IPS-NIHi7 (cell line): Measurements from ENCODE around the gene RERGL.
"Not testable (repeated sequence)": the region's sequence is repeated elsewhere in the genome, so short reads cannot be mapped to it uniquely, and the experiment has no call there.

Experiments used
- DNase-seq: peaks from one replicate; pipeline ENCODE4 v3.0.0; 2012; ENCODE audit warnings: mixed read lengths; ENCODE audit errors: extremely low spot score

RERGL gene, protein sequence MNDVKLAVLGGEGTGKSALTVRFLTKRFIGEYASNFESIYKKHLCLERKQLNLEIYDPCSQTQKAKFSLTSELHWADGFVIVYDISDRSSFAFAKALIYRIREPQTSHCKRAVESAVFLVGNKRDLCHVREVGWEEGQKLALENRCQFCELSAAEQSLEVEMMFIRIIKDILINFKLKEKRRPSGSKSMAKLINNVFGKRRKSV

DNA sequence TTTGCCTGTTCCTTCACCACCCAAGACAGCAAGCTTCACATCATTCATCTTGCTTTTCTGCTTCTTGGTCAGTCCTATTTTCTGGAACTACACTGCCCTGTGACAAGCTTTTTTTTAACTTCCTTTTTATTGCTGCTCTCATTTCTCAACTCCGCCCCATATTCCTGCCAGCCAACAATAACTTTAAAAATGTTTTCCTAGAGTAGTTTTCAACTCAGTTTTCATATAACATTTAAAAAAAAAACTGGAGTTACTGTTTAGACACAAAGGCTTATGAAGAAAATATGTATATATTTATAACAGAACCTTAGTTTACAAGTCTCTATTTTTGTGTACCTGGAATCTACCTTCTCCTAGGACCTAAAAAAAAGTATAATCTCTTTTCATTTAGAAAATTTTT, at the start of gene RERGL:
Gene RERGL (minus strand): TSS at position 101 of the 400 bp plus-strand sequence. CDS start 53 bp downstream, at position 48.
- no peak for DNase-seq

DNA sequence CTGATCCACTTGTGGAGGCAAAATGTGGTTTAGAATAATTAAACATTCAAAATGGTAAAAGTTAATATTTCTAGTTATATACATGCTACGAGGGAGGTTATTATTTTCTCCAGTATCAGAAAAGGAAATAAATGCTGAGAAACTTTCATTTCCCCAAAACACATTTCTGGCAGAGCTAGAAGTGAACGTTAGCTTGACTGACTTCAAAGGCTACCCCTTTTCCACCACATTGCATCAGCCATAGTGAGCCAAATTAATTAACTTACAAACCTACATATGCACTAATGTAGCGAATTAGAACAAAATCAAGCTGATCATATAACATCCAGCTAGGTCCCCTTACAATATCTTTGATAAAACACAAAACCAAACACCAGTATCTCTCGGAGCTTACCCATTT, 49.3 kb upstream of the RERGL start:
- DNase-seq, result no peak

DNA sequence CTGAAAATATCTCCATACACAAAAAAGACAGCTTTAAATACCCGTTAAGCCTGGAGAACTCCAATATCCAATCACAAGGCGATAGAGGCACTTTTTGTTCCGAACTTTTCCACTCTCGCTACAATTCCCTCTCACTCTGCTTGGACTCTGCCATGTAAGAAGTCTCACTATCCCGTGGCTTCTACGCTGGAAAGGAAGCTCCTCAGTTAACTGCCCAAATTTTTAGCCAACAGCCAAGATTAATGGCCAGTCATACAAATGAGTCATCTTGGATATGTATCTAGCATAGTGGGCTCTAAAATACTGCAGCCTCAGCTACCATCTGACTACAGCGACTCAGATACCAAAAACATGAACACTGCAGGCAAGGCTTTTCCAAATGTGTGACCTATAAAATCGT, 45.5 kb upstream of the RERGL start:
- DNase-seq, result no peak

DNA sequence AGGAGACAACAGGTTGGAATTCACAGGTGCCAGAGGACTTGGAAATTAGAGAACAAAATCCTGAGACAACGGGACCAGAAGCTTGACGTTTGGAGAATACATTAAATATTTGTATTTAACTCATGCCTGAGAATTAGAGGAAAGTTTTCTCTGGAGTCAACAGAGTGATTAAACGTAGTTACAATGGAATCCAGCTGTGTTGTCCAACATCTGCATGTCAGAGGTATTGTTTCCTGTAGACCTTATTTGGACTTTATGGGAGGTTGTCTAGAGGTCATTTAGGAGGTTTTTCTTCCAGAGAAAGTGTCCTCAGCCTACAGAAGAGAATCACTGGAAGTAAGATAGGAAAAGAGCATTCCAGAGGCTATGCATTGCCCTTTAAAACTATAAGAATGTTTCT, 45.1 kb upstream of the RERGL start:
- DNase-seq, result no peak

DNA sequence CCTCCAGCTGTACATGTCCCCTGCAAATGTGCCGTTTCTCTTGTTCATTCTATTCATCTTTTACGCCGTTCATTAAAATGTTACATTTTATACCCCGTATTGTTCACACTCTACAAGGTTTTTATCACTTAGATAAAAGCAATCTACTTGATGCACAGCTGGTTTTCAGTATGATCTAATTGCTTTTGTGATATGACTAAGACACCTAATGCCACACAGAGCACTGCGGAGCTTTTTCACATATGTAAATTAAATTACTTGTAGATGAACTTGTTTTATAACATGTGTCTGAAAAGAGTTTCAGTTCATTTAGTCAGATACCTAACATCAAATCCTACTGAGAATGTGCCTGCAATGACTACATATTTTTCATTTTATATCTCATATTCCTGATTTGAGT, 40.9 kb upstream of the RERGL start:
- no peak for DNase-seq

DNA sequence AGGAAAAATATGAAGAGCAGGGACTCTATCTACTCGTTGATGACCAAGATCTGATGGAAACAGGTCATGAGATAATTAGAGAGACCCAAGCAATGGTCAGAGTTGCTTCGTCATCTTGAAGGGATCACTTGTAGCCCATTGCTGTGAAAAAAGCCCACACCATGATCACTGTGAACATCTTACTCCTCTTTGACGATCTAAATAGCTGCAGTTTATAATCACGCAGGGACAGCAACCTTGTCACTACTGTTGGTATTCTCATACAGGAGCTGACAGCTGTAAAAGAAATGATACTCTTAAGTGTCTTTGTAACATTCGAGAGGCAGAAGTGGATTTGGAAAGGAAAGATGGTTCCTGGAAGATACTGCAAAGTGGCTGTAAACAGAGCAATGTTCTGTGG, 33.7 kb upstream of the RERGL start:
- no peak for DNase-seq

DNA sequence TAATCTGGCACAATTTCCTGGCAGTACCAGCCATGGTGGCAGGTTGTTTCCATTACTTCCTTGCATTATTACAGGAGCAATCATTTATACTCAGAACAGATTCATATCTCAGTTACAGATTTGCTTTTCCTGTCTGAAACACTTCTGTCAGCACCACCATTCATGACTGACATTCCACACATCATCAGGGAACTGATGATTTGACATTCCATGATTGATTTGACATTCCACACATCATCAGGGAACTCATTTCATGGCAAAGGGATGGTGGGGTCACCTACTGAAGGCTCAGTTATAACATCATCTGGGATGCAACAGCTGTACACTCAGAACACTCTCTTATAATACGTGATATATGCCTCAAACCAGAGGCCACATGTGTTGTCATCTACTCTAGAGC, 30.9 kb upstream of the RERGL start:
- no peak for DNase-seq

DNA sequence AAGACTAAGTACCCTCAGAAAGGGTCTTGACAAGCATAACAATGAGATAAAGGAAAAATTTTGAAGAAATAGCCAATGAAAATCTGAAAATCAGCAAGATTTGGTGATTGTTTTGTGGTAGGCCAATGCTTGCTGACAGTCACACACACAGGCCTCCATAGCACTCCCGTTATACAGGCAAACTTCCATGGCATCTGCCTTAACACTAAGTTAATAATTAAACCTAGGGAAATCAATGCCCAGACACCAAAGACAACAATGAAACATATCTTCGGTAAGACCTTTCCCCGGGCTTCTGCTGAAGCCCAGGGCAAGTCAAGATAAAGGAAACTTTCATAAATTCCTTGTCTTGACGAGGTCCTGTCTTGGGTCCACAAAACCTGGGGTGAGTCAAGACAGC, 18.6 kb upstream of the RERGL start:
- no peak for DNase-seq

DNA sequence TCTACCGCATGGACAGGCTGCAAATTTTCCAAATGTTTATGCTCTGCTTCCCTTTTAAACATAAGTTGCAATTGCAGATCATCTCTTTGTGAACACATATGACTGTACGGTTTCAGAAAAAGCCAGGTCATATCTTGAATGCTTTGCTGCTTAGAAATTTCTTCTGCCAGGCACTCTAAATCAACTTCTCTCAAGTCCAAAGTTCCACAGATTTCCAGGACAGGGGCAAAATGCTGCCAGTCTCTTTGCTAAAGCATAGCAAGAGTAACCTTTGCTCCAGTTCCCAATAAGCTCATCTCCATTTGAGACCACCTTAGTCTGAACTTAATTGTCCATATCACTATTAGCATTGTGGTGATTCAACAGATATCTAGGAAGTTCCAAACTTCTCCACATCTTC, 13.6 kb upstream of the RERGL start:
- no peak for DNase-seq

DNA sequence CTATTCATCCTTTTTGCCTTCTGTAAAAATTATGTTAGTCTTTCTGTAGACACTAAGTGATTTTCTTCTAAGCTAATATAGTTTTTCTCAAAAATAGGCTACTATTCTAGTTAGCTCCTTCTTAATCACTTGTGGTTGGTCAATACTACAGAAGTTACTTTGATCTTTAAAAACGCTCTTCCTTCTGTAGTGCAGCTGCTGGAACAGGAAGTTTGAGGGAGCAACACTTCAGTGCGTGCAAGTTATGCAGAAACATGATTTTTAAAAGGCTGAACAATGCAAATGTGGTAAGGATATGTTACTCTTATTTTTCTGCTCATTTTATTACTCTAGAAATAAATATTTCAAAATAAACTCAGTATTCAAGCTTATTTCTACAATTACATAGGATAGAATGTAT, 11.1 kb upstream of the RERGL start:
- DNase-seq, result no peak

DNA sequence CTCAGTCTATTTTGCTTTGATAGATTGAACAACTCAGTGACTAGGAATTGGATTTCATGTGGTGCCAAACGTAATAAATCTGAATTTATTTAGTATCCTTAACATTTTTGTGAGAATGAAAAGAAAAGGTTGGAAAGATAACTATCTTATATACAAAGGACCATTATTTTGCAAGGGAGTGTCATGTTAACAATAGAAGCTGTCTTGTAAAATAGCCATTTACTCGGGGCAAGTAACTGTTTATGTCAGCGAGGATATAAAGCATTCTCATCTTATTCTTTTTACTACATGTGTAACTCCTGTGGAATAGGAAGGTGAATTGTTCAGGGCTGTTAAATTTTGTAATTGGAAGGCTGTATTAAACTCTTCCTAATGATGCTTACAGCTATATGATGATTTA, 5.9 kb downstream of the RERGL start:
- no peak for DNase-seq

DNA sequence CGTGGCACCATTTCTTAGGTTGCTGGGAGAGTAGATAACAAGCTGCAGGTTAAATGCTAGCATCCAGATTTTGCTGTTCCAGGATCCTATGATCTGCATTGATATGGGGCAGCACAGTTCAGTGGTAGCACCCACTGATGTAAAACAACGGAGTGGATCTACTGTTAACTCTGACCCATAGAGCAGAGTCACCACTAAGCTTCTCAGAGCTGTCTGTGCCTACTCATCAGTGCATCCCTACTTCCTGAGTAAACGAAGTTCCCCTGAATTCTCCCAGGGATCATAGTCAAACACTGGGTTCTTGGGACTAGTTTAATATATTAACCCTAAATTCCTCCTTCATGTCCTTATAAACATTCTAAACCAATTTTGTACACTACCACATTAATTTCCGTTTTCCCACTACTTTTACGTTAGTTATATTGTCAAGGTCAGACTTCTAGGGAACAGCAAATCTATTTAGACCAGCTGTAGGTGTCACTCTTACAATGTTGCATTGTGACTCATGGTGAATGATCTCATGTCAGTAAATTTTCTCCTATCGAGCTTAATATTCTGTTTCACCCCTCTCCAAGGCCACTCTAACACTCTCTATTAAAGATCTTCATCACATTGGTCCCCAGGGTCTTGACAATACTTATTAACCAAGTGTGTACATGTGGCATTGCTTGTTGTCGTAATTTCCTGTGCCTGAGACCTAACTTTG, 10.3 kb downstream of the RERGL start:
- no peak for DNase-seq

DNA sequence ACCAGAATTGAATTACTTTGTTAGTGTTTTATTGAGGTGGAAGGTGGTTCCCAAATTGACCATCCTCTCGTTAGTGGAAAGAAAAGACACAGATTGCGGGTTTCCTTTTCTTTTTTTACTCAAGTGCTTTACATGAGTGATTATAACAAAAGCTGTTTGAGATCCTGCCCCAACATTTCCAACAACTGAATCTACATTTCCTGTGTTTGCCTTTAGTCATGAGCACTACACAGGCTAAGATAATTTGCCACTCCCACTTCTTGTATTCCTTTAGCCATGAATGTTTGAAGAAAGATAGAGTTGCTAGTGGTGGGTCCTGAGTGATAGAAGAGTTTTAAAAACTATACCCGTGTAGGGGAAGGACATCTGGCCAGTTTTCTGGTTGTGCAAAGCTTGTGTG, 16.0 kb downstream of the RERGL start:
- no peak for DNase-seq

DNA sequence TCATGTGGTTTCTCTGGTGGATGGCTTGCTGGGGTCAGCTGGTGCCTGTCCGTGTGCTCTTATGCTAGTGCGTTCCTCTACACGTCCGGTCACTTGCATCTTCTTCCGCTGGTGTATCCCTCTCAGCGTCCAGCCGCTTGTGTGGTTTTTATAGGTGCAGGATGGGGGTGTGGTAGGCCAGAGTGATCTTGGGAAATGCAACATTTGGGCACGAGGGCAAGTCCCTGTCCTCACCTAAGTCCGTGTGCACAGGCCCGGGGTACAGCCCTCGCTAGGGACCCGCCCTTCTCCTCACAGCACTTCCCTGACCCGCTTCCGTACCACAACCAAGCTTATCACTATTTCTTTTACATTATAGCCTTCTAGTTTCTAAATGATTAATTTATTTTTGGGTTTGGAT, 17.3 kb downstream of the RERGL start:
- DNase-seq, result no peak

DNA sequence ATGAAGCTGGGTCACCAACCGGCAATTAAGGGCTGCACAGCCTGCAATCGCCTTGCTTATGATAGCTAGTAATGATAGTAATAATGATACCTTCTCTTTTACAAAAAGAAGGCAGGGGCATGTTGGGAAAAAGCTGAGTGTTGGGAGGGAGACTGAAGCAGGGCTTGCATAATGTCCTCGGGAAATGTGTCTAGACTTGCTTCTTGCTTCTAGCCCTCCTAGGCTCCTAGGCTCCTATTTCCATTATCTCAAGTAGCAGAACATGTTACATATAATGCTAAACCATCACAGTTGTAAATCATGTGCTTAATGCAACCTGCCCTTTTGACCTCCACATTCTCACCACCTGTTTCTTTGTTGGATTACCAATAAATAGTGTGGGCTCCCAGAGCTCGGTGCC, 18.7 kb downstream of the RERGL start:
- DNase-seq, result no peak

DNA sequence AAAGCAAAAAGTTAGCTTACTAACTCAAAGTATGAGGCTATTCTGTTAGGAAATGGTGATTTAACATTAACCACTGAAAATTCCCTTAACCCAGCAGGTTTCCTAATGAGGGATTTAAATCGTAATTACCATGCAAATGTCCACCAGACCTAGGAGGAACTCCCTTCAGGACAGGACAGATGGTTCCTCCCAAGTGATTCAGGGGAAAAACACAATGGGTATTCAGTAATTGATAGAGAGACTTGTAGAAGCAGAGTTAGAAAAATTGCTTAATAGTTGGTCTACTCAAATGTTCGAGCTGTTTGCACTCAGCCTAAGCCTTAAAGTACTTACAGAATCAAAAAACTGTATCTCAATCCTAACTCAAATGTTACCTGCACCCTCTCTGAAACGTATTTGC, 21.6 kb downstream of the RERGL start:
- no peak for DNase-seq

DNA sequence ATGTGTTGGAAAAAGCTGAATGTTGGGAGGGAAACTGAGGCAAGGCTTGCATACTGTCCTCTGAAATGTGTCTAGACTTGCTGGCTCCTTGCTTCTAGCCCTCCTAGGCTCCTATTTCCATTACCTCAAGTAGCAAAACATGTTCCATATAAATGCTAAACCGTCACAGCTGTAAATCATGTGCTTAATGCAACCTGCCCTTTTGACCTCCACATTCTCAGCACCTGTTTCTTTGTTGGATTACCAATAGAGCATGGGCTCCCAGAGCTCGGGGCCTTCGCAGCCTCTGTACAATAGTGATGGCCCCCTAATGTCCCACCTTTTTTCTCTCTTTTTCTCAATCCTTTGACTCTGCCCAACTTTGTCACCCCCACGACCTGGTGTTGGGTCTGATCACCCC, 23.3 kb downstream of the RERGL start:
- no peak for DNase-seq

DNA sequence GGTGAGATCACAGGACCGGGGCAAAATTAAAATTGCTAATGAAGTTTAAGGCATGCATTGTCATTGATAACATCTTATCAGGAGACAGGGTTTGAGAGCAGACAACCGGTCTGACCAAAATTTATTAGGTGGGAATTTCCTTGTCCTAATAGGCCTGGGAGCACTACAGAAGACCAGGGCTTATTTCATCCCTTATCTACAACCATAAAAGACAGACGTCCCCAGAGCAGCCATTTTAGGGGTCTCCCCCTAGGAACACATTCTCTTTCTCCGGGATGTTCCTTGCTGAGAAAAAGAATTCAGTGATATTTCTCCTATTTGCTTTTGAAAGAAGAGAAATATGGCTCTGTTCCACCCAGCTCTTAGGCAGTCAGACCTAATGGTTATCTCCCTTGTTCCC, 27.1 kb downstream of the RERGL start:
- not testable (repeated sequence) for DNase-seq

DNA sequence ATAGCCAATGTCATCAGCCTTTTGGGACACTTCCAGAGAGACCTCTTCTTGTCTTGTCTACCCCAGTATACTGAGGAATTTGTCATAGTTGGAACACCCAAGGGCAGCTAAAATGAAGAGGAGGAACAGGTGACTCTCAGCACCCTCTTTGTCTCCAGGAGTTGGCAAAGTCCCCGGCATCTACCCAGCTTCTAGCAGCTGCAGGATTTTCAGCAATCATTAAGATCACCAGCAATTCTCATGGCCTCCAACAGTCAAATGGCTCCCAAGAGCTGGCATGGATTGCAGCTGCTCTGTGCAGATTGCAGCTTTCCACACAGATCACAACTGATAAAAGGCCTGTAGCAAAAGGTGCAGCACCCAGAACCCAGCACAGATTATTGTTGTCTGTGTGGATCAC, 32.9 kb downstream of the RERGL start:
- no peak for DNase-seq

DNA sequence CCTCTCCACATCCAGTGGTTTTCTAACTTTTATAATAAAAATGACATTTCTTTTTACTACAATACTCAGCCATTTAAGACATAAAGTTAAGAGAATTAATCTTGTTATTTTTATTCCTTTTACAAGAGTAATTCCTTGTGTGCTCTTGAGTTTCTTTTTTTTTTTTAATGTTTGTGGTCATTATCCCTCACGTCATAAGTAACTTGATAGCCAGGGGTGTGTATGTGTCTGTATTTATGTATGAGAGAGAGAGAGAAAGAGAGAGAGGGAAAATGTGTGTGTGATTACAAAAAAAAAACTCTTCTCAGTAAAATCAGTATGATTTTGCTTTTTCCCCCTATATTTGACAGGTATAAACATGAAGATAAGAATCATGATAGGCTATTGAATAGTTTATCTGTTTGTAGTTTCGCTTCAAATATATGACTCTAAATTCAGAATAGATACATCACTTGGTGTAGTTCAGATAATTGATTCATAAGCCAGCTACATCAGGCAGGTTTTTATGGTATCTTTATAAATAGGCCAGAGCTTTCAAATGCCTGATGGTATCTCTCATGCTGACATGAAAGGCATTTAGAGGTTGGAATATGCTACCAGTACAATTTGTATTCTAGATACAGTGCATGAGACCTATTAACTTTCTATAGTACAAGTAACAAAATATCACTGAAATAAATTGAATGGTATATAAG, 34.9 kb downstream of the RERGL start:
- DNase-seq, result no peak

DNA sequence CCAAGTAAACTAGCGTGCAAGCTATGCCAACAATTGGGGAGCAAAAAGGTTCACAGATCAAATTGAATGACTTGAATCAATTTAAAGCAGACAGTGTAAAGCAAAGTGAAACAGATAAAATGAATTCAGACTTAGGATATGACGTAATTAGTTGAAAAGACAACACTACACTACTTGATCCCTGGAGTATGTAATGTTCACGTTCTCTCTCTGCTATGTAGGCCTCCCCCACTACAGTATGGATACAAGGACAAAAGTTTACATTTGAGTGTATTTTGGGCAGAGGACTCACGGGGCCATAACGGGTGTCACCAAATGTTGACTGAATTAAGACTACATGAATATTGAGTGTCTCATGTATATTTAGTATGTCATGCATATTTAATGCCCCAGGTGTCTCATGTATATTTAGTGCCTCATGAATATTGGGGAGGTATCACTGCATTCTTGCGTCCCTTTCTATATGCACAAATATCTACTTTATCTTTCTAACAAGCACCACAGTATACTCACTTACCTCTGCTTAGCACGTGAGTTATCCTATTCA, 44.5 kb downstream of the RERGL start:
- no peak for DNase-seq

DNA sequence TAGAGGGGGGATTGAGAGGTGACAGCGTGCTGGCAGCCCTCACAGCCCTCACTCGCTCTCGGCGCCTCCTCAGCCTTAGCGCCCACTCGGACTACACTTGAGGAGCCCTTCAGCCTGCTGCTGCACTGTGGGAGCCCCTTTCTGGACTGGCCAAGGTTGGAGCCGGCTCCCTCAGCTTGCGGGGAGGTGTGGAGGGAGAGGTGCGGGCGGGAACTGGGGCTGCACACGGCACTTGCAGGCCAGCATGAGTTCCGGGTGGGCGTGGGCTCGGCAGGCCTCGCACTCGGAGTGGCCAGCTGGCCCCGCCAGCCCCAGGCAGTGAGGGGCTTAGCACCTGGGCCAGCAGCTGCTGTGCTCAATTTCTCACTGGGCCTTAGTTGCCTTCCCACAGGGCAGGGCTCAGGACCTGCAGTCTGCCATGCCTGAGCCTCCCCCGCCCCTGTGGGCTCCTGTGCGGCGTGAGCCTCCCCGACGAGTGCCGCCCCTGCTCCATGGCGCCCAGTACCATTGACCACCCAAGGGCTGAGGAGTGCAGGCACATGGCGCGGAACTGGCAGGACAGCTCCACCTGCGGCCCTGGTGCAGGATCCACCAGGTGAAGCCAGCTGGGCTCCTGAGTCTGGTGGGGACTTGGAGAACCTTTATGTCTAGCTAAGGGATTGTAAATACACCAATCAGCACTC, 49.8 kb downstream of the RERGL start:
- DNase-seq, result not testable (repeated sequence)
